HG02885 (cell line): ENCODE measurements around the gene ANKRD61.
"Not testable (repeated sequence)": the region's sequence is repeated elsewhere in the genome, so short reads cannot be mapped to it uniquely, and the experiment has no call there.

Experiments used
- ATAC-seq: cut with Tn5 transposase; IDR thresholded peaks from one replicate; pipeline ENCODE4 v1.9.1; 2021; ENCODE audit warnings: mild to moderate bottlenecking; ENCODE audit not compliant: unreplicated experiment, poor library complexity

The ANKRD61 gene

GRCh38 chr7:6030988-6031387 lies at the start of gene ANKRD61:
ANKRD61 (plus strand) TSS chr7:6031376; CDS start chr7:6031376, 0 bp downstream.
- no peak for ATAC-seq

- ATAC-seq = not testable (repeated sequence)
These were observed 44.1 kb upstream of the ANKRD61 start for GRCh38 chr7:5987061-5987460.

DNA sequence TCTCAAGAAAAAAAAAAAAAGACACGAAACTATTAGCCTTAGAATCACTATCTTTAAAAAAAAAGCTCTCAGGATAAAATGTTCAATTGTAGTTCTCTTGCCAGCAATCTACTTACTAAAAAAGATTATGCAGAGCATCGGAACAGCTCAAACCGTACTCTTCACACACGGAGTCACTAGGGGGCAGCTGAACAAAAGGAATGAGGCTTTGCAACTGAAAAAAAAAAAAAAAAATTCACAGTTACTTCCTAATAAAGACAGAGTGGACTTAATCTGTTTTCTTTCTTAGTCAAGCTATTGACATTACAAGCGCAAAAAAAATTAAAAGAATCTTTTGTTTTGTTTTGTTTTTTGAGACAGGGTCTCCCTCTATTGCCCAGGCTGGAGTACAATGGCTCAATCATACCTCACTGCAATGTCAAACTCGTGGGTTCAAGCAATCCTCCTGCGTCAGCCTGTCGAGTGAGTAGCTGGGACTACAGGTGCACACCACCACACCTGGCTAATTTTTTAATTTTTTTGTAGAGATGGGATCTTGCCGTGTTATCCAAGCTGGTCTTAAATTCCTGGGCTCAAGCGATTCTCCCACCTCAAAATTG lies 33.9 kb upstream of the ANKRD61 start:
- no peak for ATAC-seq

DNA sequence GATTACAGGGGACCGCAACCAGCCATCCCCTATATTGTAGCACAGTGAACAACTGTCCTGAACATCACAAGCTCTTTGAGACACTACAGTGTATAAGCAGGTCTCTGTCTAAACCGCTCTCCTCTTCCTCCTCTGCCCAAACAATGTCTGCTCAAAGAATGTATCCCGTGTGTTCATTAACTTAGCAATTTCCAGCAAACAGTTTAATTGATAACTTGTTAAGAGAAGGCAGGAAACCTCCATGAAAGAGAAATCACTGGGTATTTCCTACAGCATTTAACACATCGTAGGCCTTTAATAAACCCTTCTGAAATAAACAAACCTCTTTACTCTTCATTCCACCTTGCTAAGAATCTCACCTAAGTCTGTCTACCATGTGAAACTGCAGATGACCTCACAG lies 23.8 kb upstream of the ANKRD61 start:
- no peak for ATAC-seq

- ATAC-seq = not testable (repeated sequence)
These were observed 23.2 kb upstream of the ANKRD61 start for GRCh38 chr7:6007835-6008590.

- ATAC-seq = peak; percentile 94
These were observed 22.2 kb upstream of the ANKRD61 start, which contains the start of the genes AIMP2 and PMS2 for GRCh38 chr7:6008668-6009611. AIMP2 (plus strand) TSS chr7:6009272; CDS start chr7:6009364, 92 bp downstream. PMS2 (minus strand) TSS chr7:6009049; CDS start chr7:6009019, 30 bp downstream.

DNA sequence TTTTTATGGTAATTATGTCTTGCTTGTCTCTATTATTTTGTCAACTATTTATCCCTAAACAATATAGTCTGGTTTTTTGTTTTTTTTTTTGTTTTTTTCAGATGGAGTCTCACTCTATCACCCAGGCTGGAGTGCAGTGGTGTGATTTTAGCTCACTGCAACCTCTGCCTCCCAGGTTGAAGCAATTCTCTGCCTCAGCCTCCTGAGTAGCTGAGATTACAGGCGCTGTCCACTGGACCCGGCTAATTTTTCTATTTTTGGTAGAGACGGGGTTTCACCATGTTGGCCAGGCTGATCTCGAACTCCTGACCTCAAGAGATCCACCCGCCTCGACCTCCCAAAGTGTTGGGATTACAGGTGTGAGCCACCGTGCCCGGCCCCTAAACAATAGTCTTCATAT lies 20.8 kb upstream of the ANKRD61 start:
- not testable (repeated sequence) for ATAC-seq

GRCh38 chr7:6011541-6011940 lies 19.6 kb upstream of the ANKRD61 start:
- no peak for ATAC-seq

- no peak for ATAC-seq
These were observed 18.6 kb upstream of the ANKRD61 start for GRCh38 chr7:6012355-6013104.

DNA sequence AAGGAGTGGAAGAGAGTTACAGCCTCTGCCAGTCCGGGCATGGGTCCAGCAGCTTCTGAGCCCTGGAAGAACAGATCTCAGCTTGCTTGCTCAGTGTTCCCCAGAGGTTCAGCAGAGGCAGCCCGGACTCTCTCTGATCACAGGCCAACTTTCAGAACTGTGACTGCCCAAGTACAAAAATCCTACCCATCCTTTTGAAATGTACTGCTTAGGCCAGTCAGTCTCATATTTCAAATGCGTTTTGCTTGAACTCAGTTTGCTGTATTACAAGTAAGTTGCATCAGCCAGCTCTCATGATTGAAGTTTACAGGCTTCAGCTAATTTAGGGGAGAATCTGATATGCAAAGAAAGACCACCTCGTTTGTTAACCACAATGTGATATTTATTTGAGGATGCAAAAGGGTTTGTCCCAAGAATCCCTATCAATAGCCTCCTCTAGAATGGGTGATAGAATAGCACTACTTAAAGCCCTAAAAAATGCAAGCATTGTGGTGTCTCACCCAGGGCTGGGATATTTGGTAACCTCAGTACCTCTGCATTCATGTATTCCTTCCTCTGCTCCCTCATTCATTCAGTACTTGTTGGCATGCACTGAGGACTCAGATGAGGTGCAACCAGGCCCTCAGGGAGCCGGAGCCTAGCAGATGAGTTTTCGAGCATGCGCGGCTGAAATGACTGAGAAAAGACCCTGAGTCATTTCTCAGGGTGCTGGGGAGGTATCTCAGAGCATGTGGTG lies 15.1 kb upstream of the ANKRD61 start:
- ATAC-seq = peak; percentile 11

DNA sequence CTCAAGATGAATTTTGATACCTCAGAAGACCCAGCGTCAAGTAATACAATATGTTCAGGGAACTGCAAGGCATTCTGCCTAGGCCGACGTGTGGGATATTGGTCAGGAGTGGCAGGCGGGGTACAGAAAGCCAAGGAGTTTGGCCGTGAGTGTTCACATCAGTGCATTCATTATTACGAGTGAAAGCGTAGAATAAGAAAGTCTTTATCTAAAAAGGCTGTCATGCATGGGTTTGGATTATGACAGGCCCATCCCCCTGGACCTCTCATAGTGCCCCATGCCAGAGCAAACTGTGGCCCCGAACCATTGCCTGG lies 14.6 kb upstream of the ANKRD61 start:
- no peak for ATAC-seq

DNA sequence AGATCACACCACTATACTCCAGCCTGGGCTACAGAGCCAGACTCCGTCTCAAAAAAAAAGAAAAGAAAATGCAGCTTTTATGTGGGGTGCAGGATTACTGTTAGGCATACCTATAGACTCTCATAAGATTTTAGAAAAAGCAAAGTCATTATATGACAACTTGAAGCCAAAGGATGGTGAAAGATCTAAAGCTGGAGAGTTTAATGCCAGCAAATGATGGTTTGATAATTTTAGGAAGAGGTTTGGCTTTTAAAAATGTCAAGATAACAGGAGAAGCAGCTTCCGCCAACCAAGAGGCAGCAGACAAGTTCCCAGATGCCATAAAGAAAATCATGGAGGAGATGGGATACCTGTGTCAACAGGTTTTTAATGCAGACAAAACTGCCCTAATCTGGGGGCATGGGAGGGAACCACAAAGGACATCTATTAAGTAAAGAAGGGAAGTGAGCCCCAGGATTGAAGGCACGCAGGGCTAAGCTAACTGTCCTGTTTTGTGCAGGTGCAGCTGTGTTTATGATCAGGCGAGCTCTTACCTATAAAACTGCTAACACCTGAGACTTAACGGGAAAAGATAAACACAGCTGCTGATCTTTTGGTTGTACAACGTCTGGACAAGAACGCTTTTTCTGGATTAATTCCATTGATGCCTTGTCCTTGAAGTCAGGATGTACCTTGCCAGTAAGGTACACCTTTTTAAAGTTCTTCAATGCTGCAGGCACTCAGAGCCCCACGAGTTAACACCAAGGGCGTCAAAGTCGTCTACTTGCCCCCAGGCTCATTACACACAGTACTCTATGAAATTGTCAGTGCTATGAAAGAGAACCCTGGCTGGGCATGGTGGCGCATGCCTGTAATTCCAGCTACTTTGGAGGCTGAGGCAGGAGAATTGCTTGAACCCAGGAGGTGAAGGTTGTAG lies 10.5 kb upstream of the ANKRD61 start:
- no peak for ATAC-seq

DNA sequence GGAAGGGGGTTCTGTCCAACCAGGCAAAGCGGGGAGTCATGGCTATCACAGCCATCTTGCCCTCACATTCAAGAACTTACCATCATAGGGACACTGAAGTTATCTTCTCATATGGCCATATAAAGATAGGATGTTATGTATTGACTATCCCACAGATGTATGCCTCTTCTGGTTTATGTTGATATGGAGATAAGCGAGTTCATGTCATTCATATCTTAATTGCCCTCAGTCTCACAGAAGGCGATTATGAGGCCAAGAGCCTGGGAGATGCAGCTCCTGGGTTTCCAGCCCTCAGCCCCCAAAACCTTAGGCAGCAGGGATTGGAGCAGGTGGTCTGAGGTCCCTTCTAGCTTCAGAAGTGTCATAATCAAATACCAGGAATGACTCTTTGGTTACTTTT lies 8.5 kb upstream of the ANKRD61 start:
- no peak for ATAC-seq

- no peak for ATAC-seq
These were observed 7.2 kb upstream of the ANKRD61 start for GRCh38 chr7:6023974-6024435.

- ATAC-seq = peak; percentile 72
These were observed 5.0 kb upstream of the ANKRD61 start for GRCh38 chr7:6026011-6026819.

GRCh38 chr7:6026820-6027311 lies 4.3 kb upstream of the ANKRD61 start:
- ATAC-seq = no peak

GRCh38 chr7:6027806-6028365 lies 3.3 kb upstream of the ANKRD61 start:
- no peak for ATAC-seq
